DMS 273 (cell line): ENCODE data around the gene SH3BGRL2.
A peak's percentile ranks its signal among the peaks of the same experiment; 100 is the strongest.

Source experiments
- DNase-seq: peaks from one replicate; lab custom pipeline; 2025; ENCODE audit not compliant: unreplicated experiment; lab: John Stamatoyannopoulos, UW

The SH3BGRL2 gene

DNA sequence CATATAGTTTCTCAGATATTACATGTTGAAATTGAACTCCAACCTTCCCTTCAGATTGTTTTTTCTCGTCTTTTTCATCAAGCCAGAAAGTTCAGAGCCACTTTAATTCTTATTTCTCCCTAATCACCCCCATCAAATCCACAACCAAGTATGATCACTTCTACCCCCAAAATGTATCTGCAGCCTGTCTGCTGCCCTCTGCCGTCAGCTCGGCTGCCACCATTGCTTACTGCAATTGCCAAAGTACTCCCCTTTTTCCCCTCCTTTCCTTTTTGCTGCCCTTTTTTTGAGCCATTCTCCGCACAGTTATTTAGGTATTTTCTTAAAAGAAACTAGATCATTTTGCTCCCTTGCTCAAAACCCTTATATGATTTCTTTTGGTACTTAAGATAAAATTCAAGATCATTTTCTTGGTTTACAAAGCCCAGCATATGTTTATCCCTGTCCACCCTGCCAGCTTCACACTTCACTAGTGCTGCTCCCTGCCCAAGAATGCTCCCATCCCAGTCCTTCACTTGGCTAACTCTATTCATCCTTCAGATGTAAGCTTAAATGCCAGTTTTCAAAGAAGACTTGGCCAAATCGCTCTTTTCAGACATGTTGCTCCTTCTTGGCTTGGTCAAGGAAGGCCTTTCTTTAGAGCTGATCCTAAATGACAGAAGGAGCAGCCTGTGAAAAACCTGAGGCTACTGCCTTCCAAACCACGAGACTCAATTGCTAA lies 63.7 kb downstream of the SH3BGRL2 start:
- no peak for DNase-seq

- no peak for DNase-seq
Observed at GRCh38 chr6:79697430-79697829, 66.3 kb downstream of the SH3BGRL2 start.

GRCh38 chr6:79699606-79700005 lies 68.5 kb downstream of the SH3BGRL2 start:
- DNase-seq, result no peak

GRCh38 chr6:79702691-79703090 lies 71.6 kb downstream of the SH3BGRL2 start:
- DNase-seq, result no peak

- DNase-seq, result no peak
Observed at GRCh38 chr6:79704200-79704599, 73.1 kb downstream of the SH3BGRL2 start.

DNA sequence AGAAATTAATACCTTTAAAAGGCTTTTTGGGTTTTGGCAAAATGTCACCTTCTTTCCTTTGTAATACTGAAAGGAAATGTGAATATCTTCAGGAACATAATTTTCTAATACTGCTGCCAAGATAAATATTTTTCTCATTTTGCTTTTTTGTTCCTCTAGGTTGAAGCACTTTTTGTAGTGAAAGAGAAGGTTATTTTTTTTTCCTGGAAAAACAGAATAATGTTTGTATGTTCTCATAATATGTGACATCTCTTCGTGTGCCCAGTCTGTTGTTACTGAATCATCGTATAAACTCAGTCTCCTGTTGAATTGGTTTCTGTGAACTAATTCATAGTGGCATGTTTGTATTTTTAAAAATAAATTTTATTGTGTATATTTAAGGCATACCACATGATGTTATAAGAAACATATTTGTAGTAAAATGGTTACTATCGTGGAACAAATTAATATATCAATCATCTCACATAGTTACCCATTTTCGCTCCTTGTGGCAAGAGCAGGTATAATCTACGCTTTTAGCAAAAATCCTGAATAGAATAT lies 74.4 kb downstream of the SH3BGRL2 start:
- DNase-seq, result no peak

DNA sequence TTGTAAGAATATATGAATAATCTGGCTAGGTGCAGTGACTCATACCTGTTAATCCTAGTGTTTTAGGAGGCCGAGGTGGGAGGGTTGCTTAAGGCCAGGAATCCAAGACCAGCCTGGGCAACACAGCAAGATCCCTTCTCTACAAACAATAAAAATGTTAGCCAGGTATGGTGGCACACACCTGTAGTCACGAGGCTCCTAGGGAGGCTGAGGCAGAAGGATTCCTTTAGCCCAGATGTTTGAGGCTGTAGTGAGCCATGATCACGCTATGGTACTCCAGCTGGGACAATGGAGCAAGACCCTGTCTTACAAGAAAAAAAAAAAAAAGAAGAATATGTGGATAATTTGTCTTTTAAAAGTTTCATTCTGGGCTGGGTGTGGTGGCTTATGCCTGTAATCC lies 75.4 kb downstream of the SH3BGRL2 start:
- DNase-seq, result no peak

- no peak for DNase-seq
Observed at GRCh38 chr6:79707621-79708020, 76.5 kb downstream of the SH3BGRL2 start.

GRCh38 chr6:79708095-79708791 lies 77.1 kb downstream of the SH3BGRL2 start:
- DNase-seq, result no peak

GRCh38 chr6:79710127-79710526 lies 79.0 kb downstream of the SH3BGRL2 start:
- DNase-seq, result no peak

DNA sequence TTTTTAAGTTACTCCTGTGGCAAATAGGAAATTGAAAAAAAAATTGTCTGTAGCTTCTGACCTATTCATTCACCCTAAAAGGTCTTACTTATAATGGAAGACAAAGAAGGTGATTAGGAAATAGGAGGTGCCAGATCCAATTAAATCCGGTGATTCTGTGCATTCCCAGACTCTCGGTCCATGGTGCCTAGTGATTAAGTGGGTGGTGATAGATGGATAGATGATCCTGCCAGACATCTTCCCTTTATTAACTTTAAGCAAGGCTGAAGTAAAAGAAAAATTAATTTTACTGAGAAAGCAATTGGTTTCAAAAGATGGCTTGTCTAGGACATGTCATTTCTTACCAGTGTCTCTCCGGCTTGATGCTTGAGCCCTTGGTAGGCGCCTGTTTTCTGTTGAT lies 80.0 kb downstream of the SH3BGRL2 start:
- DNase-seq, result no peak

DNA sequence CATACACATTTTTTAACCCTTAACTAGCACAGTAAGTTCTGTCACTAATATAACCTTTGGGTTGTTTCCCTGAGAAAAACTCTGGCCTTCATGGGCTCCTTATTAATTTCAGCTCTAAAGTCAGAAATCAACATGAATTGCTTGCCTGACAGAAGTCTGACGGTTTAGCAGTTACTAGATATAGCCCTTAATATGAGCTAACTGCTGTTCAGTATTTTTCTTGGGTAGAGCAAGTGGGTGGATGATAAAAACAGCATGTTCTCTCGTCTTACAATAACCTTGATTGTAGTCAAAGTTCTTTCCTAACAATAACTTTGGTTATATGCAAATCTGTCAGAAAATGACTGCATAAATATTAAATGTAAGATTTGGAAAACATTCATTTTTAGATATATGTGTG lies 81.0 kb downstream of the SH3BGRL2 start:
- DNase-seq, result no peak

DNA sequence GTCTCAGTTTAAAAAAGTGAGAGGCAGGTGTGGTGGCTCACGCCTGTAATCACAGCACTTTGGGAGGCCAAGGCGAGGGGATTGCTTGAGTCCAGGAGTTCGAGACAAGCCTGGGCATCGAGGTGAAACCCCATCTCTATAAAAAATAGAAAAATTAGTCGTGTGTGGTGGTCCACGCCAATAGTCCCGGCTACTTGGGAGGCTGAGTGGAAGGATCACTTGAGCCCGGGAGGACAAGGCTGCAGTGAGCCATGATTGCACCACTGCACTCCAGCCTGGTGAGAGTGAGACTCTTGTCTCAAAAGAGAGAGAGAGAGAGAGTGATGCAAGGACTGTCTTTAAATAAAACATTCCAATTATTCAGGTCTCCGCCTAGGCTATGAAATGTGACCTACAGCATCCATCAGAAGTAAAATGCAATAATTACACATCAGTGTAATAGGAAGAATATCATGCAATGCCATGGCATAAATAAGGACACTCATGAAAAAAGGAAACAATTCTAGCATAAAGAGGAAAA lies 81.5 kb downstream of the SH3BGRL2 start:
- DNase-seq, result no peak

GRCh38 chr6:79713701-79714322 lies 82.7 kb downstream of the SH3BGRL2 start:
- peak; percentile 82 for DNase-seq

DNA sequence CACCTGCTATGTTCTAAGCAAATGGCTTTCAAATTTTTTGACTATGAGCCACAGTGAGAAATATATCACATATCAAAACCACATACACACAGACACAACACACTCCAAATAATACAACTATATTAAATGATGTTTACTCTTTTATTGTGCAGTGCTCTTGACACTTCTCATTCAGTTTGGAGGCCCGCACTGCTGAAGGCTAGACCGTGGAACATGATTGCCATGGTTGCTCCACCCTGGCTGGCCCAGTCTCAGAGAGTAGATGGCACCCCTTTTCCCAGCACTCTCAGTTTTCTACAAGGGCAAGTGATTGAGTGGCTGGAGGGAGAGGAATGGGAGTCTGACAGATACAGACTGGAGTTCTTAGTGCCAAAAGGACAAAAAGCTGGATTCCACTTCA lies 86.9 kb downstream of the SH3BGRL2 start:
- no peak for DNase-seq

- no peak for DNase-seq
Observed at GRCh38 chr6:79718509-79719247, 87.5 kb downstream of the SH3BGRL2 start.

DNA sequence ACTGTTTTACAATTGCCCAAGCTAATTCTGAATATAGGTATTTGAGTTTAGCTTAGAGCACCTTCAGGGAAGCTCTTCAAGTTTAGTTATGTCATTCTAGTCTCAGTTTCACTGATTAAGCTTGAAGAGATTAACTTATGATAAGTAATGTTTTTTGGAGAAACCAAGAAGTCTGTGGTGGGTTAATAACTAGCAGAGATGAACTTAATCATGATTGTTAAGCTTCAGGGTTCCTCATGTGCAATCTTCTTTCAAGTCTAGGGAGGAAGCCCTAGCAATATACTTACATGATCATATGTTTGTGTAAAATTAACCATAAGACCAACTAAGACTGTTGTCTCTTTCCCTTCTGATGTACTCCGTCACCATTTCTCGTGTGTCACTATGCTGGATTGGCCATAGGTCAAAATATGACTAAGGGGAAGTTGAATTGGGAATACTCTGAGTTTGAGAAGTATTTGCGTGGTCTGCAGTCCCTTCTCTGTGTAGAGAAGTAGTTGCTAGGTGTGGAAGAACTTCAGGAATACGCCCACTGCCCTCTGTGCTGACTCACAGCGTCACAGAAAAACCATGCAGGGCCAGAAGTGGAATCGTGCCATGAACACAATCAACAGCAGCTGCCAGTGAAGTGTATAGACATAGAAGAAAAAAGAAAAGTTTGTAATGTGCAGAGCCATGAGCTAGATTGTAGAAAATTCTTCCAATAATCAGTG lies 88.3 kb downstream of the SH3BGRL2 start:
- DNase-seq, result peak; percentile 8

- DNase-seq, result no peak
Observed at GRCh38 chr6:79724816-79725215, 93.7 kb downstream of the SH3BGRL2 start.

GRCh38 chr6:79731471-79731870 lies 100.3 kb downstream of the SH3BGRL2 start:
- no peak for DNase-seq

GRCh38 chr6:79733388-79733787 lies 102.3 kb downstream of the SH3BGRL2 start:
- DNase-seq, result no peak
